Upper lobe of left lung (tissue), 6 donors: Measurements from ENCODE around the gene ARHGEF2. TPM values are rescaled to one million over a fixed set of nuclear protein-coding genes. Genes with fewer than 3 reads are reported as not detected.
A peak's percentile ranks its signal among the peaks of the same experiment; 100 is the strongest.

Source experiments
- ATAC-seq, 2 donors: fragments of 200-7000 bp; cut with Tn5 transposase; one replicate each; pipeline ENCODE4 v1.9.1; 2022; ENCODE audit warnings: mild to moderate bottlenecking in 2 of 2, moderate library complexity in 2 of 2; ENCODE audit not compliant: low FRiP score in 2 of 2
- DNase-seq, 2 donors: peaks; one replicate each; pipeline ENCODE4 v3.0.0-alpha.2; 2019 to 2020
- H3K27ac ChIP-seq, 4 donors: fragments of 200-600 bp; sonication (generic); one replicate each; pipeline ENCODE4 v1.5.1; 2016 to 2019
- H3K27me3 ChIP-seq, 4 donors: fragments of 200-600 bp; sonication (generic); one replicate each; pipeline ENCODE4 v1.5.1; 2017 to 2019
- H3K36me3 ChIP-seq, 4 donors: fragments of 200-600 bp; sonication (generic); one replicate each; pipeline ENCODE4 v1.5.1; 2016 to 2019
- H3K4me1 ChIP-seq, 4 donors: fragments of 200-600 bp; sonication (generic); one replicate each; pipeline ENCODE4 v1.5.1; 2018 to 2019
- H3K4me3 ChIP-seq, 4 donors: fragments of 200-600 bp; sonication (generic); one replicate each; pipeline ENCODE4 v1.5.1; 2017 to 2019; ENCODE audit warnings: mild to moderate bottlenecking in 2 of 4, moderate library complexity in 1 of 4
- H3K9me3 ChIP-seq, 4 donors: fragments of 200-600 bp; sonication (generic); one replicate each; pipeline ENCODE4 v1.5.1; 2018 to 2019
- EP300 ChIP-seq, 4 donors: sonication (generic); formaldehyde crosslinking; IDR thresholded peaks; one replicate each; pipeline ENCODE4 v1.5.1; 2017; ENCODE audit warnings: antibody characterized with exemption in 4 of 4, control low read depth in 2 of 4
- POLR2A ChIP-seq, 4 donors: fragments of 450-650 bp; IDR thresholded peaks; one replicate each; pipeline ENCODE4 v1.5.1; 2016 to 2017; ENCODE audit warnings: antibody characterized with exemption in 4 of 4, mild to moderate bottlenecking in 2 of 4
- POLR2AphosphoS5 ChIP-seq, 2 donors: sonication (generic); formaldehyde crosslinking; IDR thresholded peaks; one replicate each; pipeline ENCODE4 v1.5.1; 2017; ENCODE audit warnings: antibody characterized with exemption in 2 of 2
- WGBS, 2 donors: methylation state at CpG; one replicate each; pipeline ENCODE4 v1.1.5; 2017 to 2018; 5-methylcytosine and 5-hydroxymethylcytosine counted together
- total RNA-seq, 6 donors: library from RNA; depleted of rRNA in 4 of 6; stranded (reverse); fragments of >200 nt in 4 of 6; gene quantifications; one replicate each; pipeline versions ENCODE4 v1.1.0 to v1.2.1, GENCODE V29; 2016 to 2021
- TF ChIP-seq, protein P1 (sequence below), 6 experiments: fragments of 450-650 bp in 4 of 6; fragments of 200-600 bp in 2 of 6; sonication (generic) in 2 of 6; IDR thresholded peaks; one replicate each; pipeline ENCODE4 v1.5.1; 2016 to 2019; ENCODE audit warnings: antibody characterized with exemption in 6 of 6
- donor health status: DM: no; HTN: no; CAD: no; lungs with moderate emphysema.
- donor health status: DM: no; HTN: yes; CAD: no; lungs with severe emphysema.

The ARHGEF2 gene
- total RNA-seq, 6 donors from 2014 or later, result 198 to 969 (median 229) TPM

- Histone ChIP-seq H3K27ac (peak overlapping the region; percentile 85 to 100 (median 98)), H3K9me3 (no peaks in the 10 kb centered on the region), H3K36me3 (peaks cover 0 to 5% (median 0%) of the 10 kb centered on the region in 4 donors), H3K4me1 (peaks cover 68 to 86% (median 83%) of the 10 kb centered on the region in 4 donors), H3K4me3 (peak overlapping the region; percentile 60 to 97 (median 66)), H3K27me3 (no peaks in the 10 kb centered on the region)
- DNase-seq, result no peak
- TF ChIP-seq POLR2A (IDR thresholded peaks at IDR 0.05) (no peak), POLR2AphosphoS5 (IDR thresholded peaks at IDR 0.05) (no peak), EP300 (IDR thresholded peaks at IDR 0.05) (no peak)
- TF ChIP-seq, protein P1, sequence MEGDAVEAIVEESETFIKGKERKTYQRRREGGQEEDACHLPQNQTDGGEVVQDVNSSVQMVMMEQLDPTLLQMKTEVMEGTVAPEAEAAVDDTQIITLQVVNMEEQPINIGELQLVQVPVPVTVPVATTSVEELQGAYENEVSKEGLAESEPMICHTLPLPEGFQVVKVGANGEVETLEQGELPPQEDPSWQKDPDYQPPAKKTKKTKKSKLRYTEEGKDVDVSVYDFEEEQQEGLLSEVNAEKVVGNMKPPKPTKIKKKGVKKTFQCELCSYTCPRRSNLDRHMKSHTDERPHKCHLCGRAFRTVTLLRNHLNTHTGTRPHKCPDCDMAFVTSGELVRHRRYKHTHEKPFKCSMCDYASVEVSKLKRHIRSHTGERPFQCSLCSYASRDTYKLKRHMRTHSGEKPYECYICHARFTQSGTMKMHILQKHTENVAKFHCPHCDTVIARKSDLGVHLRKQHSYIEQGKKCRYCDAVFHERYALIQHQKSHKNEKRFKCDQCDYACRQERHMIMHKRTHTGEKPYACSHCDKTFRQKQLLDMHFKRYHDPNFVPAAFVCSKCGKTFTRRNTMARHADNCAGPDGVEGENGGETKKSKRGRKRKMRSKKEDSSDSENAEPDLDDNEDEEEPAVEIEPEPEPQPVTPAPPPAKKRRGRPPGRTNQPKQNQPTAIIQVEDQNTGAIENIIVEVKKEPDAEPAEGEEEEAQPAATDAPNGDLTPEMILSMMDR (IDR thresholded peaks at IDR 0.05), result no peak
- WGBS, 2 donors, result 8 to 14% methylated on average over 4 of the region's 4 CpGs
- ATAC-seq, result no peak
These were observed 2.8 kb downstream of the ARHGEF2 start for GRCh38 chr1:155975375-155976061.

- no peaks in the 10 kb centered on the region for H3K27me3 ChIP-seq
- no peak for ATAC-seq
- peak in 1 of 2 donors; percentile 32 for DNase-seq
- 19 to 30% methylated on average over 12 to 13 of the region's 13 CpGs for WGBS, 2 donors
- TF ChIP-seq POLR2A (IDR thresholded peaks at IDR 0.05) (no peak), EP300 (IDR thresholded peaks at IDR 0.05) (no peak), POLR2AphosphoS5 (IDR thresholded peaks at IDR 0.05) (no peak)
- TF ChIP-seq, protein P1 (IDR thresholded peaks at IDR 0.05), result no peak
- H3K36me3 ChIP-seq, result peaks cover 0 to 6% (median 0%) of the 10 kb centered on the region in 4 donors
- H3K9me3 ChIP-seq, result no peaks in the 10 kb centered on the region
- H3K4me3 ChIP-seq, result peak overlapping the region in 3 of 4 donors; percentile 66 to 97 (median 66)
- peaks cover 68 to 86% (median 83%) of the 10 kb centered on the region in 4 donors for H3K4me1 ChIP-seq
- H3K27ac ChIP-seq, result peak overlapping the region; percentile 85 to 100 (median 98)
These were observed 3.9 kb downstream of the ARHGEF2 start for GRCh38 chr1:155974208-155975115.

- peak overlapping the region in 1 of 4 donors; percentile 66 for H3K4me3 ChIP-seq
- no peak for DNase-seq
- 45 to 55% methylated on average over 3 of the region's 3 CpGs for WGBS, 2 donors
- no peak for TF ChIP-seq POLR2AphosphoS5 (IDR thresholded peaks at IDR 0.05)
- H3K27ac ChIP-seq, result peak overlapping the region; percentile 85 to 100 (median 98)
- no peaks in the 10 kb centered on the region for H3K9me3 ChIP-seq
- H3K36me3 ChIP-seq, result peaks cover 0 to 14% (median 5%) of the 10 kb centered on the region in 4 donors
- H3K4me1 ChIP-seq, result peaks cover 72 to 86% (median 83%) of the 10 kb centered on the region in 4 donors
- H3K27me3 ChIP-seq, result no peaks in the 10 kb centered on the region
- no peak for ATAC-seq
These were observed 4.6 kb downstream of the ARHGEF2 start for GRCh38 chr1:155973723-155974122.

- DNase-seq (peak in 1 of 2 donors; percentile 50), ATAC-seq (no peak)
- Histone ChIP-seq H3K9me3 (no peaks in the 10 kb centered on the region), H3K4me1 (peaks cover 87 to 100% (median 95%) of the 10 kb centered on the region in 4 donors), H3K36me3 (peaks cover 0 to 27% (median 11%) of the 10 kb centered on the region in 4 donors), H3K4me3 (no peak overlapping the region), H3K27me3 (no peaks in the 10 kb centered on the region), H3K27ac (peak overlapping the region; percentile 71 to 99 (median 91))
- no peak for TF ChIP-seq POLR2AphosphoS5 (IDR thresholded peaks at IDR 0.05)
- no peak for TF ChIP-seq POLR2A (IDR thresholded peaks at IDR 0.05)
- TF ChIP-seq, protein P1 (IDR thresholded peaks at IDR 0.05), result no peak
- 64 to 71% methylated on average over 8 to 9 of the region's 9 CpGs for WGBS, 2 donors
These were observed 6.2 kb downstream of the ARHGEF2 start for GRCh38 chr1:155971910-155972809.
